ENCODE data around the gene CAMK1D.
"Not testable (repeated sequence)": the region's sequence is repeated elsewhere in the genome, so short reads cannot be mapped to it uniquely, and the experiment has no call there.

Gene CAMK1D
- total RNA-seq = 31.6 to 38.3 reads per million in 2 donors

GRCh38 chr10:12348870-12349628 lies at the start of gene CAMK1D:
CAMK1D (plus strand) TSS chr10:12349547.
- peak; percentile 69 to 96 (median 86) for DNase-seq

GRCh38 chr10:12301036-12301435 lies 48.3 kb upstream of the CAMK1D start:
- not testable (repeated sequence) for DNase-seq

GRCh38 chr10:12308057-12308456 lies 41.3 kb upstream of the CAMK1D start:
- DNase-seq = no peak

- DNase-seq = no peak
These were observed 40.5 kb upstream of the CAMK1D start for GRCh38 chr10:12308736-12309375.

GRCh38 chr10:12309783-12310182 lies 39.6 kb upstream of the CAMK1D start:
- DNase-seq = not testable (repeated sequence)

- DNase-seq = no peak
These were observed 34.5 kb upstream of the CAMK1D start for GRCh38 chr10:12314836-12315235.

- no peak for DNase-seq
These were observed 30.3 kb upstream of the CAMK1D start for GRCh38 chr10:12319076-12319475.

GRCh38 chr10:12320892-12321291 lies 28.5 kb upstream of the CAMK1D start:
- DNase-seq = no peak

GRCh38 chr10:12321641-12322040 lies 27.7 kb upstream of the CAMK1D start:
- DNase-seq = no peak

GRCh38 chr10:12322583-12323131 lies 26.7 kb upstream of the CAMK1D start:
- no peak for DNase-seq

- no peak for DNase-seq
These were observed 24.8 kb upstream of the CAMK1D start for GRCh38 chr10:12324530-12324929.

- DNase-seq = no peak
These were observed 22.3 kb upstream of the CAMK1D start for GRCh38 chr10:12327074-12327473.

- no peak for DNase-seq
These were observed 21.9 kb upstream of the CAMK1D start for GRCh38 chr10:12327476-12327875.

GRCh38 chr10:12328312-12328711 lies 21.0 kb upstream of the CAMK1D start:
- not testable (repeated sequence) for DNase-seq

- DNase-seq = no peak
These were observed 16.6 kb upstream of the CAMK1D start for GRCh38 chr10:12332572-12333379.

- peak in 2 of 5 experiments; percentile 6 to 49 for DNase-seq
These were observed 15.8 kb upstream of the CAMK1D start for GRCh38 chr10:12333380-12334185.

- DNase-seq = no peak
These were observed 15.2 kb upstream of the CAMK1D start for GRCh38 chr10:12334186-12334530.

GRCh38 chr10:12335169-12335568 lies 14.2 kb upstream of the CAMK1D start:
- DNase-seq = not testable (repeated sequence)

- DNase-seq = no peak
These were observed 11.6 kb upstream of the CAMK1D start for GRCh38 chr10:12337453-12338372.

- DNase-seq = no peak
These were observed 10.4 kb upstream of the CAMK1D start for GRCh38 chr10:12338981-12339380.

- DNase-seq = no peak
These were observed 9.0 kb upstream of the CAMK1D start for GRCh38 chr10:12340371-12340770.

Data from T-helper 2 cell (primary cell).